HL-60/S4 treated with phorbol 12-myristate 13-acetate at 8.2 ng/mL for 4 days and 3 days (cell line): ENCODE measurements around the gene HS1BP3.

Source experiments
- in situ Hi-C: fragments of 300-500 bp; cut with MboI; formaldehyde crosslinking; loops from 2 replicates; pipeline ENCODE4 v1.15.0; 2022; ENCODE audit warnings: low sequenced_read_pairs

HS1BP3 gene

GRCh38 chr2:20620696-20621365 is 30.1 kb downstream of the HS1BP3 start:
- in situ Hi-C loops: no loop called here

GRCh38 chr2:20620271-20620681 is 30.6 kb downstream of the HS1BP3 start:
- in situ Hi-C loops: no loop called here

GRCh38 chr2:20619624-20620024 is 31.3 kb downstream of the HS1BP3 start:
- in situ Hi-C loops: no loop called here

- in situ Hi-C loops: no loop called here
These were observed 31.9 kb downstream of the HS1BP3 start for GRCh38 chr2:20618886-20619521.

GRCh38 chr2:20618468-20618885 is 32.4 kb downstream of the HS1BP3 start:
- in situ Hi-C loops: no loop called here

GRCh38 chr2:20617892-20618467 is 32.9 kb downstream of the HS1BP3 start:
- in situ Hi-C loops: no loop called here

- in situ Hi-C loops: no loop called here
These were observed 33.8 kb downstream of the HS1BP3 start for GRCh38 chr2:20617081-20617575.

GRCh38 chr2:20616341-20616871 is 34.5 kb downstream of the HS1BP3 start:
- in situ Hi-C loops: no loop called here

GRCh38 chr2:20615466-20616241 is 35.2 kb downstream of the HS1BP3 start:
- in situ Hi-C loops: no loop called here

GRCh38 chr2:20615068-20615465 is 35.8 kb downstream of the HS1BP3 start:
- in situ Hi-C loops: no loop called here

- in situ Hi-C loops: no loop called here
These were observed 36.5 kb downstream of the HS1BP3 start for GRCh38 chr2:20614201-20615067.

GRCh38 chr2:20612925-20613916 is 37.7 kb downstream of the HS1BP3 start:
- in situ Hi-C loops: no loop called here

GRCh38 chr2:20611844-20612356 is 39.0 kb downstream of the HS1BP3 start:
- in situ Hi-C loops: no loop called here

GRCh38 chr2:20611077-20611843 is 39.6 kb downstream of the HS1BP3 start:
- in situ Hi-C loops: no loop called here

- in situ Hi-C loops: no loop called here
These were observed 40.9 kb downstream of the HS1BP3 start for GRCh38 chr2:20609995-20610357.

GRCh38 chr2:20609349-20609994 is 41.4 kb downstream of the HS1BP3 start:
- in situ Hi-C loops: no loop called here

GRCh38 chr2:20608666-20609348 is 42.1 kb downstream of the HS1BP3 start:
- in situ Hi-C loops: no loop called here
